ENCODE measurements around the gene TFF2. TPM values are rescaled to one million over a fixed set of nuclear protein-coding genes. Genes with fewer than 3 reads are reported as not detected.

The TFF2 gene
- total and polyA plus RNA-seq, 12 donors = not detected

- Histone ChIP-seq H3K36me3 (peaks cover 0 to 45% (median 0%) of the 10 kb centered on the region in 9 donors), H3K27me3 (no peaks in the 10 kb centered on the region), H3K27ac (peak overlapping the region in 5 of 10 donors; percentile 29 to 64 (median 50)), H3K4me3 (no peak overlapping the region), H3K4me1 (peaks cover 10 to 53% (median 32%) of the 10 kb centered on the region in 9 donors), H3K9me3 (no peaks in the 10 kb centered on the region)
- whole genome bisulfite sequencing, 2 donors = 63 to 76% methylated on average over 5 of the region's 5 CpGs
- no peak for TF ChIP-seq CTCF (IDR thresholded peaks at IDR 0.05)
- intact Hi-C loops (cut with DNase I) = no loop called here
- DNase-seq = no peak
- no peak for ATAC-seq
Observed at GRCh38 chr21:42298657-42299056, 52.1 kb downstream of the TFF2 start.

GRCh38 chr21:42298237-42298636 lies 52.6 kb downstream of the TFF2 start:
- no peak for ATAC-seq

GRCh38 chr21:42297377-42297776 lies 53.4 kb downstream of the TFF2 start:
- Histone ChIP-seq H3K27me3 (no peaks in the 10 kb centered on the region), H3K27ac (no peak overlapping the region), H3K4me1 (peaks cover 10 to 40% (median 31%) of the 10 kb centered on the region in 9 donors), H3K9me3 (no peaks in the 10 kb centered on the region), H3K4me3 (no peak overlapping the region), H3K36me3 (peaks cover 0 to 45% (median 0%) of the 10 kb centered on the region in 9 donors)
- no peak for DNase-seq
- 86 to 89% methylated on average over 9 of the region's 9 CpGs for WGBS, 2 donors
- no peak for TF ChIP-seq CTCF (IDR thresholded peaks at IDR 0.05)
- no peak for ATAC-seq
- intact Hi-C loops (cut with DNase I) = no loop called here

More at GRCh38 chr21:42298237-42298636, 52.6 kb downstream of the TFF2 start:
- no peak for TF ChIP-seq CTCF (IDR thresholded peaks at IDR 0.05)
- H3K4me1 ChIP-seq = peaks cover 10 to 48% (median 32%) of the 10 kb centered on the region in 9 donors
- intact Hi-C loops (cut with DNase I) = no loop called here
- no peaks in the 10 kb centered on the region for H3K9me3 ChIP-seq
- peaks cover 0 to 45% (median 0%) of the 10 kb centered on the region in 9 donors for H3K36me3 ChIP-seq
- DNase-seq = no peak
- 81 to 82% methylated on average over 6 of the region's 6 CpGs for WGBS, 2 donors
- H3K4me3 ChIP-seq = no peak overlapping the region
- H3K27me3 ChIP-seq = no peaks in the 10 kb centered on the region
- peak overlapping the region in 3 of 10 donors; percentile 30 to 64 (median 44) for H3K27ac ChIP-seq

- Histone ChIP-seq H3K27ac (no peak overlapping the region), H3K27me3 (no peaks in the 10 kb centered on the region), H3K9me3 (no peaks in the 10 kb centered on the region), H3K4me3 (no peak overlapping the region), H3K4me1 (peaks cover 6 to 33% (median 22%) of the 10 kb centered on the region in 9 donors), H3K36me3 (peaks cover 0 to 54% (median 2%) of the 10 kb centered on the region in 9 donors)
- ATAC-seq (no peak), DNase-seq (no peak)
- TF ChIP-seq CTCF (IDR thresholded peaks at IDR 0.05) = no peak
- intact Hi-C loops (cut with DNase I) = no loop called here
- 90 to 92% methylated on average over 7 of the region's 7 CpGs for WGBS, 2 donors
Observed at GRCh38 chr21:42296501-42296900, 54.3 kb downstream of the TFF2 start.

Other genes starting within 250 kb of the TFF2 start
- gene ABCG1, start 131.9 kb downstream of the TFF2 start, total RNA-seq = 10 to 100 TPM in 7 of 10 donors, 1 to 10 TPM in 3; 5.5 to 26.2 (median 14.6) TPM
- gene ABCG1, start 131.9 kb downstream of the TFF2 start, polyA plus RNA-seq = 10 to 100 TPM; 11.6 to 19.4 TPM
- 1 to 10 TPM in 8 of 10 donors, under 1 TPM in 2; 0.90 to 5.1 (median 2.4) TPM for gene TFF3, start 35.6 kb downstream of the TFF2 start, total RNA-seq
- 1 to 10 TPM; 4.9 to 7.9 TPM for gene TFF3, start 35.6 kb downstream of the TFF2 start, polyA plus RNA-seq
- not detected for gene TFF1, start 15.5 kb upstream of the TFF2 start, total RNA-seq
- gene TFF1, start 15.5 kb upstream of the TFF2 start, polyA plus RNA-seq = not detected
- 1 to 10 TPM in 1 of 10 donors, under 1 TPM in 1, not detected in 8; 0.42 to 1.0 TPM for gene TMPRSS3, start 45.1 kb upstream of the TFF2 start, total RNA-seq
- gene TMPRSS3, start 45.1 kb upstream of the TFF2 start, polyA plus RNA-seq = under 1 TPM in 1 of 2 donors, not detected in 1; 0.01 TPM
- 1 to 10 TPM in 1 of 10 donors, under 1 TPM in 2, not detected in 7; 0.15 to 1.3 (median 0.69) TPM for gene UBASH3A, start 52.9 kb upstream of the TFF2 start, total RNA-seq
- under 1 TPM; 0.09 to 0.15 TPM for gene UBASH3A, start 52.9 kb upstream of the TFF2 start, polyA plus RNA-seq
- under 1 TPM in 2 of 10 donors, not detected in 8; 0.20 to 0.36 TPM for gene RSPH1, start 145.2 kb upstream of the TFF2 start, total RNA-seq
- under 1 TPM in 1 of 2 donors, not detected in 1; 0.06 TPM for gene RSPH1, start 145.2 kb upstream of the TFF2 start, polyA plus RNA-seq
- gene SLC37A1, start 162.9 kb upstream of the TFF2 start, total RNA-seq = 10 to 100 TPM in 1 of 10 donors, 1 to 10 TPM in 9; 3.7 to 13.2 (median 5.7) TPM
- 1 to 10 TPM; 1.8 to 2.6 TPM for gene SLC37A1, start 162.9 kb upstream of the TFF2 start, polyA plus RNA-seq

Data from heart right ventricle (tissue), 16 donors.